HG03342 (cell line): ENCODE data around the gene GYS2.
"Not testable (repeated sequence)": the region's sequence is repeated elsewhere in the genome, so short reads cannot be mapped to it uniquely, and the experiment has no call there.

Source experiments
- ATAC-seq: cut with Tn5 transposase; IDR thresholded peaks from one replicate; pipeline ENCODE4 v1.9.1; 2021; ENCODE audit warnings: mild to moderate bottlenecking, moderate library complexity; ENCODE audit not compliant: unreplicated experiment

The GYS2 gene

DNA sequence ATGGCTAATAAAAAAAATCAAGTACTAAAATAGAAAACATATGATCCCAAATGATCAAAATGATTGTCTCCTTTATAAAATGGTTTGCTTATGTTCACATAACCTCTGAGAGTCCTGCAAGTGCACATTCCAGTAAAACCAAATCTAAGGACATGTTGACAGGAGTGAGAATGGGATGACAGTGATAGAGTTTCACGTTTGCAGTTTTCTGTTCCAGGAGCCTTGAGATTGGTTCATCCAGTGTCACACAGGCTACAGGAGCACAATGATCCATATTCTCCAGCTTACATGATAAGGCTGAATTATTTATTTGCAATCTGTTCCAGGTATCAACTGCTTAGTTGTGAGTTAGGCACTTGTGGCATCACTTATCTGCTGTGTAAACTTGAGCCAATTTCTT lies 1.5 kb upstream of the GYS2 start:
- ATAC-seq: no peak

GRCh38 chr12:21602774-21603173 lies 1.9 kb downstream of the GYS2 start:
- ATAC-seq: no peak

DNA sequence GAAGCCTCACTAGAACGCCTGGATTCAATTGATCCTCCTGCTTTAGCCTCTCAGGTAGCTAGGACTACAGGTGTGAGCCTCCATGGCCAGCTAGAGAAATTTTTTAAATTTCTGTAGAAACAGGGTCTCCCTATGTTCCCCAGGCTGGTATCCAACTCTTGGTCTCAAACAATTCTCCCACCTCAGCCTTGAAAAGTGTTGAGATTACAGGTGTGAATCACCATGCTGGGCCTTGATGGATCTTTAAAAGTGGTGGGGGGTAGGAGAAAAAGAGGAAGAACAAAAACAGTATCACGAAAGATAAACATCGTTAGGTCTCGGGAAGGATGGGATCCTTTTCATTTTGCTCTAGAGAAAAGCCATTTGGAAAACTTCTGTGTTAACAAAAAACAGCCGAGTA lies 4.5 kb downstream of the GYS2 start:
- ATAC-seq: no peak

- ATAC-seq: no peak
These were observed 5.3 kb downstream of the GYS2 start for GRCh38 chr12:21599143-21599999.

GRCh38 chr12:21598651-21599050 lies 6.0 kb downstream of the GYS2 start:
- ATAC-seq: no peak

DNA sequence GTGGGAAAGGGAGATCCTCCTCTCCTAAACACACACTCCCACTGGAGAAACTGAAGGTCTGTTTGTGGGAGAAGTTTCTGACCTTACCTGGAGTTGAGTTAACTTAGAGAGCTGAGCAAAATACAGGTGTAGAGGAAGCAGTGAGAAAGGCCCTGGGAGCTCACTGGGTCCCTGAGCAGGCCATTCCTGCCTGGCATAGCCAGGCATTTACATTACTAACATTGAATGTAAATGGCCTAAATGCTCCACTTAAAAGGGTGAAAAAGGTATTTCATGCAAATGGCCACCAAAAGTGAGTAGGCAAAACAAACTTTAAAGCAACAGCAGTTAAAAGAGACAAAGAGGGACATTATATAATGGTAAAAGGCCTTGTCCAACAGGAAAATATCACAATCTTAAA lies 9.3 kb downstream of the GYS2 start:
- ATAC-seq: not testable (repeated sequence)

- ATAC-seq: no peak
These were observed 19.2 kb downstream of the GYS2 start for GRCh38 chr12:21585485-21585884.

- ATAC-seq: not testable (repeated sequence)
These were observed 20.1 kb downstream of the GYS2 start for GRCh38 chr12:21584403-21585182.

- no peak for ATAC-seq
These were observed 21.1 kb downstream of the GYS2 start for GRCh38 chr12:21583587-21583986.

DNA sequence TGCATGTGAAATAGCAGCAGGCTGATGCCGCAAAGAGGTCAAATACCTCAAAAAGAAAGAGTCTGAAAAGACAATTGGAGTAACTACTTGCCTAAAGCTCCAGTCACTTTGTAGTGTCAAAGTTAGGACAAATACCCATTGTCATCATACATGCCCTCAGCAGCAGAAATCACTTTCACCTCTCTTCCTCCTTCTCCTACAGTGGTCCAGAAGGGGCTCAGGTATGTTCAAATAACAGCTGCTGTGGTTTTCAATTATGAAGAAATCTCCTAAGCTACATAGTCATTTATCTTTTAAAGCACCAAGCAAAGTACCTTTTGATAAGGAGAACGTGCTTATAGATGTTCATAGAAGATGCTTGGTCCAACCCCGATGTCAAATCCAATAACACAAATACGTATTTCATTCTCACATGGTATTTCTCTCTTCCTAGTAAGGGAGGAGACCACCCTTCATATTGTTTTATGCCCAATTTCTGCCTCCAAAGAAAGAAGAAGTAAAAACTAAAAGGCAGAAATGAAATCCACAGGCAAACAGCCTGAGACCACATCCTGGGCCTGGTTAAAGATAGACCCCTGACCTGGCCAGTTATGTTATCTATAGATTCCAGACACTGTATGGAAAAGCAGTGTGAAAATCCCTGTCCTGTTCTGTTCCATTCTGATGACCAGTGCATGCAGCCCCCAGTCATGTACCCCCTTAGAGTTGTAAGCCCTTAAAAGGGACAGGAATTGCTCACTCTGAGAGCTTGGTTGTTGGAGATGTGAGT lies 23.7 kb downstream of the GYS2 start:
- no peak for ATAC-seq

DNA sequence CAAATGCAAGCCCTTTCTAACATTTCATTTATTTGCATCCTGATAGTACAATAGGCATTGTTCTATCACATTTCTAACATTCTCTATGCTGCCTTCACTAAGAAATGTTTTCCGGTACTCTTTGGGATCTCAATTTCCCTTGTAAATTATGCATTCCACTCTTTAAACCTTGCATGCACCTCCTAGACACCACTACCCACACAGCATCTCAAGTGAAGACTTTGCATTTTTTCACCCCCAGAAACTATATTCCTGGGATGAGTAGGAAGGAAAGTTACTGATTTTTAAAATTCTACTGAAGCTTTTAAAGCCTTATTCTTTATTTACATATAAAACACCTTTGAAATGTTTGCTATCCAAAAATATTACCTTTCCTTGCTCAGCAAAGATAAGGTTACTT lies 27.1 kb downstream of the GYS2 start:
- no peak for ATAC-seq

GRCh38 chr12:21576431-21576830 lies 28.2 kb downstream of the GYS2 start:
- no peak for ATAC-seq

DNA sequence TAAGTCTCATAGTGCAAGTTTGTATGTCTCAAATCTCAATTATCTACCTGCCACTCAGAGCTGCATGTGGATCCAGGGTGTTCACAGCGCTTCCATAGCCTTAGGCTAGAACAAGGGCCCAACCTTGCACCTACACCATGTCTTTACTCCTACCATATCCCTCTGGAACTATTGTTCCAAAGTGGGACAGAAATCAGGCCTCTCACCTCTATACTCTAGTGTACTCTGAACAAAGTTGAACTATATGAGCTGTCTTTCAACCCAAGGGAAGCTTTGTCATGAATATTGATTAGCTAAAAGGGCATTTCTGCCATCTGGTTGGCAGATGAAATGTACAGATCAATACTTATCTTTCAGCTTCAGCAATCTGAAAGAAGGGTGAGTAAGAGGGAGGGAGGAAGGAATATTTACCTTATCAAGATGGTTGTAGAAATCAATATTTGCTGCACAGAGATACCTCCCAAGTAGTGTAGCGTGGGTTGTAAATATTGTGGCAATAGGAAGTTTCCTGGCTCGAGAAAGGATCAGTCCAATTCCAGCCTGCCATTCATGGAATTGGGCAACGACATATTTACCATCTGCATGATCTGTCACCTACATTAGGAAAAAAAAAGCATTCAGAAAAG lies 30.8 kb downstream of the GYS2 start:
- ATAC-seq: no peak

GRCh38 chr12:21571046-21571445 lies 33.6 kb downstream of the GYS2 start:
- ATAC-seq: no peak

DNA sequence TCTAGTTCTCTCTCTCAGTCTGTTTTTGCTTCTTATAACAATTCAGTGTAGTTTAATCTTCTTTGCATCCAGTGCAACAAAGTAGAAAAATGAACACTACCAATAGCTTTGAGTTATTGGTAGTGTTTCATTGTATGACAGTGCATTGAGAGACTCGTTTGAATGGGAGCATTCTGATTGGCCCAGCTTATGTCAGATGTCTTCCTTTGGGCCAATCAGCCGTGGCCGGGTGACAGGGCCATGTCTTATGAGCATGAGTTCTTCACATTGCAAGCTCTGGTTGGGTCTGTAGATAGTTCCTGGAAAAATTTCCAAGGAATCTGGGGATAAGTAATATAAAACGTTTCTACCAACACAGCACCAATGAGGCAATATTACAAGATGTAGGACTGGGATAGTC lies 36.5 kb downstream of the GYS2 start:
- ATAC-seq: no peak

- no peak for ATAC-seq
These were observed 37.7 kb downstream of the GYS2 start for GRCh38 chr12:21566907-21567394.

DNA sequence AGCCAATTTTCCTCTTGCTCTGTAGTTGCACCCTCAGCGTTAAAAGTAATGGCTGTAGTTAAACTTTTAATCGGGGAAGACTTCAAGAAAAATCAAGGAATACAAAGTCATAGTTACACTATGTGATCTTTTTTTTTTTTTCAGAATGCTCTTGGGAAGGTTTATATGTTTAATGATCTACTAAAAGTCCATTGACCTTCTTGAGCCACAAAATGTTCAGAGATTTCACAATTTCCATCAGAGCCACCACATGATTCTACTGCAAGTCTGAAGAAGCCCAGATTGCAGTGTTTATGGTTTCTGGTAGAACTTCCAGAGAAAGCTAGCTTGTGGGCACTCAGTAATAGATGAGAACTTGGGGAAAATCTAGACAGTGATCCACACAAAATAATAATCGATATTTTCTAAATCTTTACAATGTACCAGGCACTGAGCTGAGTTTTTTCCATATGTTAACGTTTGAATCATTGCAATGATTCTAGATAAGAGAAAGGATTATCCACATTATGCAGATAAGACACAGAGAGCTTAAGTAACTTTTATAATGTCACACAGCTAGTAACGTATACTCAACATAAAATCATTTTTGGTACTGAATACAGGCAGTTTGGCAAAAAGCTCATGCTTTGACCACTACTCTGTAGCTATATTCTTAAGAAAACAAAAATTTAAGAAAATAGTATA lies 38.3 kb downstream of the GYS2 start:
- no peak for ATAC-seq

DNA sequence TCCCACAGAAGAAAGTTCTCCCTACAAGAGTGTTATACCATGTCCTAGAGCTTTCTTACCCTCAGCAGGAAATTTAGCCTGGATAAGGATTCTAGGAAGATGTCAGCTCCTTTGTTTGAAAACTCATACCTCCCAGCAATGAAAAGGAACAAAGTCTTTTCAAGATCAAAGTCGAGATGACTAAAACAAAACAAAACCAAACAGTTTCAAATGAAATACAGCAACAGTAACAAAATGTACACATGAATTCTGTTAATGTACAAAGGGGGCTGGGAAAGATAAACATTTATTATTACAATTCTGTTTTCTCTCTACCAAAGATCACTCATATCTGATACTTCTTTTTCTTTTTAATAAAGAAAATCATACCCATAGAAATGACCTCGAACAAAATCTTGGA lies 41.8 kb downstream of the GYS2 start:
- ATAC-seq: no peak

DNA sequence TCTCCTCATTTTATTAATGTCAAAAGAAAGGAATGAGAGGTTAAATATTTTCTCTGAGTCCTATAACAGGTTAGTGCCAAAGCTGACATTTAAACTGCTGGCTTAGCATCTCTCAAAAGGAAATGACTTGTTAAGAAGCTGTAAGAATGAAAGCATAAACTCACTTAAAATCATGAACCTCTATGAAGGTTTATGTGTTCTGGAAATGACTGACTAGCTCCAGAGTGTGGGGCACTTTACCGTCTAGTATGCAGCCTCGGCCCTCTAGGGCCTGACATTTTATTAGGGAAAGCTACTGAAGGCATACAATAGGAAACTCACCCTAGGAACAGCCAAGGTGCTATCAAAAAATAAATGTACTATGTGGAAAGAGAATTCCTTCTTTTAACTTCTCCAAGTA lies 43.5 kb downstream of the GYS2 start:
- ATAC-seq: no peak

- ATAC-seq: no peak
These were observed 44.6 kb downstream of the GYS2 start for GRCh38 chr12:21559855-21560569.
